Keratinocyte (primary cell): ENCODE data around the gene ATRX. TPM values are rescaled to one million over a fixed set of nuclear protein-coding genes. Genes with fewer than 3 reads are reported as not detected.

ENCODE experiments used
- DNase-seq: peaks from one replicate; pipeline ENCODE4 v3.0.0-alpha.2; 2011; ENCODE audit warnings: low read depth, missing footprints, low spot score
- FAIRE-seq: peaks from 2 replicates; lab custom pipeline; 2011; peaks lifted over from hg19 to GRCh38; lab: Jason Lieb, UNC
- H2AFZ ChIP-seq: 2 replicates; pipeline ENCODE4 v1.6.0; 2012; ENCODE audit warnings: low read length, control low read depth, inconsistent platforms; ENCODE audit not compliant: control insufficient read depth
- H3K27ac ChIP-seq: 2 replicates; pipeline ENCODE4 v1.5.1; 2011; ENCODE audit warnings: low read length; ENCODE audit not compliant: control insufficient read depth, insufficient read depth
- H3K27me3 ChIP-seq: 3 replicates; pipeline ENCODE4 v1.6.0; 2011; ENCODE audit warnings: low read length; ENCODE audit not compliant: control insufficient read depth, insufficient read depth; ENCODE audit errors: extremely low read depth
- H3K36me3 ChIP-seq, 2 experiments: 2 replicates in 1 of 2; 3 replicates in 1 of 2; pipeline ENCODE4 v1.5.1; 2011; ENCODE audit warnings: low read length in 2 of 2, mild to moderate bottlenecking in 1 of 2; ENCODE audit not compliant: control insufficient read depth in 2 of 2, insufficient read depth in 2 of 2; ENCODE audit errors: extremely low read depth in 1 of 2
- H3K4me1 ChIP-seq: 3 replicates; pipeline ENCODE4 v1.5.1; 2011; ENCODE audit warnings: low read length; ENCODE audit not compliant: control insufficient read depth, insufficient read depth; ENCODE audit errors: extremely low read depth
- H3K4me2 ChIP-seq: 3 replicates; pipeline ENCODE4 v1.6.0; 2011; ENCODE audit warnings: low read depth, low read length; ENCODE audit not compliant: control insufficient read depth, insufficient read depth; ENCODE audit errors: extremely low read depth
- H3K4me3 ChIP-seq, 3 experiments: fragments of 200-600 bp in 1 of 3; sonication (generic) in 1 of 3; 2 replicates in 2 of 3; 3 replicates in 1 of 3; pipeline ENCODE4 v1.5.1; 2011 to 2016; ENCODE audit warnings: low read length in 3 of 3, mild to moderate bottlenecking in 3 of 3, control low read depth in 2 of 3, inconsistent platforms in 1 of 3, low read depth in 1 of 3, mixed read lengths in 1 of 3, mixed run types in 1 of 3, moderate library complexity in 1 of 3; ENCODE audit not compliant: control insufficient read depth in 2 of 3, insufficient read depth in 2 of 3; ENCODE audit errors: extremely low read depth in 1 of 3
- H3K79me2 ChIP-seq: 2 replicates; pipeline ENCODE4 v1.6.0; 2012; ENCODE audit warnings: low read length; ENCODE audit not compliant: control insufficient read depth, insufficient read depth
- H3K9ac ChIP-seq: 3 replicates; pipeline ENCODE4 v1.6.0; 2011; ENCODE audit warnings: low read length; ENCODE audit not compliant: control insufficient read depth, insufficient read depth; ENCODE audit errors: extremely low read depth
- H3K9me1 ChIP-seq: 3 replicates; pipeline ENCODE4 v1.6.0; 2011; ENCODE audit warnings: low read length; ENCODE audit not compliant: control insufficient read depth, insufficient read depth; ENCODE audit errors: extremely low read depth
- H3K9me3 ChIP-seq: 2 replicates; pipeline ENCODE4 v1.5.1; 2012; ENCODE audit warnings: low read depth, low read length; ENCODE audit not compliant: control insufficient read depth
- H4K20me1 ChIP-seq: 3 replicates; pipeline ENCODE4 v1.6.0; 2011; ENCODE audit warnings: low read length; ENCODE audit not compliant: control insufficient read depth, insufficient read depth; ENCODE audit errors: extremely low read depth
- EZH2 ChIP-seq: IDR thresholded peaks from one replicate; pipeline ENCODE4 v1.6.1; 2012; ENCODE audit warnings: inconsistent platforms, mild to moderate bottlenecking, low read length, moderate library complexity
- dilution Hi-C: fragments of 300-500 bp; cut with MboI; formaldehyde crosslinking; loops from one replicate; pipeline ENCODE4 v1.7.0; 2020; ENCODE audit warnings: low sequenced_read_pairs; ENCODE audit not compliant: extremely low pct_ligation_motif_present
- polyA plus RNA-seq, 5 experiments: library from polyadenylated mRNA; depleted of rRNA in 3 of 5; stranded (reverse) in 3 of 5; stranded (forward) in 1 of 5; unstranded in 1 of 5; fragments of >200 nt; gene quantifications; 1 replicate in 1 of 5; 2 replicates in 3 of 5; 3 replicates in 1 of 5; pipeline versions ENCODE4 v1.2.1 to v1.2.3, GENCODE V29; 2011 to 2012; ENCODE audit warnings: missing spikeins in 2 of 5, low read depth in 1 of 5, low replicate concordance in 1 of 5
- TF ChIP-seq, protein P1 (sequence below), 3 experiments: IDR thresholded peaks in 1 of 3; conservative IDR thresholded peaks in 1 of 3; optimal IDR thresholded peaks in 1 of 3; 2 replicates in 2 of 3; 3 replicates in 1 of 3; pipeline versions ENCODE3 to v1.5.1; 2011; ENCODE audit warnings: low read length in 3 of 3, mild to moderate bottlenecking in 3 of 3, moderate library complexity in 2 of 3, control low read depth in 1 of 3, inconsistent platforms in 1 of 3; ENCODE audit not compliant: insufficient read depth in 2 of 3; ENCODE audit errors: extremely low read depth in 1 of 3

The ATRX gene
- polyA plus RNA-seq, 1 donor (not counting 4 experiments of a cell fraction or from before 2014, with no cell fraction given): 31.3 TPM

DNA sequence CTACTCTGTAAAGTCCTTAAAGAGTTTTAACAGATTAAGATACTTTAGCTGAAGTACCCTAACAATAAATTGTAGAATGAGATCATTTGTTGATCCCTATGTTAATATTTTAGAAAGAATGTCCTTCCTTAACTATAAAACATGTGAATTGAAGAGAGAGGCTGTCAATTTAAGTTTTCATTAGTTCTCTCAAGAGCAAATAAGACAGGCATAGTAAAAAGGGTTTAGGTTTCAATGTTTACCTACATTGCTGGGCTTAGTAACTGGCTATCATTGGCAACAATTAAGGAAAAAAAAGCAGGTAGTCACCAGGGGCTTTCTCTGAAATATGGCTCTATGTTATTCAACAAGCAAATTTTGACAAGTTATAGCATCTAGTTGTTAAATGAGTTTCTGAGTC is 91.5 kb downstream of the ATRX start:
- TF ChIP-seq, protein P1, sequence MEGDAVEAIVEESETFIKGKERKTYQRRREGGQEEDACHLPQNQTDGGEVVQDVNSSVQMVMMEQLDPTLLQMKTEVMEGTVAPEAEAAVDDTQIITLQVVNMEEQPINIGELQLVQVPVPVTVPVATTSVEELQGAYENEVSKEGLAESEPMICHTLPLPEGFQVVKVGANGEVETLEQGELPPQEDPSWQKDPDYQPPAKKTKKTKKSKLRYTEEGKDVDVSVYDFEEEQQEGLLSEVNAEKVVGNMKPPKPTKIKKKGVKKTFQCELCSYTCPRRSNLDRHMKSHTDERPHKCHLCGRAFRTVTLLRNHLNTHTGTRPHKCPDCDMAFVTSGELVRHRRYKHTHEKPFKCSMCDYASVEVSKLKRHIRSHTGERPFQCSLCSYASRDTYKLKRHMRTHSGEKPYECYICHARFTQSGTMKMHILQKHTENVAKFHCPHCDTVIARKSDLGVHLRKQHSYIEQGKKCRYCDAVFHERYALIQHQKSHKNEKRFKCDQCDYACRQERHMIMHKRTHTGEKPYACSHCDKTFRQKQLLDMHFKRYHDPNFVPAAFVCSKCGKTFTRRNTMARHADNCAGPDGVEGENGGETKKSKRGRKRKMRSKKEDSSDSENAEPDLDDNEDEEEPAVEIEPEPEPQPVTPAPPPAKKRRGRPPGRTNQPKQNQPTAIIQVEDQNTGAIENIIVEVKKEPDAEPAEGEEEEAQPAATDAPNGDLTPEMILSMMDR (optimal IDR thresholded peaks at IDR 0.05 in 1 of 3, IDR thresholded peaks at IDR 0.05 in 1 of 3, conservative IDR thresholded peaks at IDR 0.05 in 1 of 3; ENCODE audit: extremely low read depth in 1 of 3, insufficient read depth in 2 of 3, low read length in 3 of 3): no peak
- no peak for TF ChIP-seq EZH2
- dilution Hi-C loops: no loop called here
- Histone ChIP-seq H3K36me3 (no peaks in the 10 kb centered on the region), H3K4me2 (no peak overlapping the region), H3K9ac (no peak overlapping the region), H3K4me1 (no peaks in the 10 kb centered on the region), H2AFZ (no peak overlapping the region), H3K4me3 (no peak overlapping the region), H4K20me1 (no peaks in the 10 kb centered on the region), H3K9me1 (no peaks in the 10 kb centered on the region), H3K9me3 (no peaks in the 10 kb centered on the region), H3K79me2 (no peaks in the 10 kb centered on the region), H3K27me3 (no peaks in the 10 kb centered on the region), H3K27ac (no peak overlapping the region)
- FAIRE-seq (no peak), DNase-seq (no peak)

DNA sequence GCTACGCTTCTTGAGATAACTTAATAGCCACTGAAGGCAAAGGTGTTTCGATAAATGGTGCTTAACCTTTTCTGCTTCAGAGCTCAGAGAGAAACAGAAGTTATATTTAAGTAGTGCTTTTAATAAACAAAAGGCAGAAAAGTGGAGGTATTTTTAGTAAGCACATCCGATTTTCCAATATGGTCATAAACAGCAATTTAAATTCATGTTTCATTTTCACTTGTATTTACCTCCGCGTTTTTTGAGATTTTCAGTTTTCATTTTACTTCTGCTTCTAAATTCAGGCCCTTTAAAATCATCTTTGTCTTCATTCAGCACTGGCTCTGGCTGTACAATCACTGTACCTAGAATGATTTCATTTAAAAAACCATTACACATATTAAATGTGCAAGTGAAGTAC is 92.4 kb downstream of the ATRX start:
- H3K4me2 ChIP-seq: no peak overlapping the region
- H2AFZ ChIP-seq: no peak overlapping the region
- no peak for TF ChIP-seq EZH2
- TF ChIP-seq, protein P1 (optimal IDR thresholded peaks at IDR 0.05 in 1 of 3, IDR thresholded peaks at IDR 0.05 in 1 of 3, conservative IDR thresholded peaks at IDR 0.05 in 1 of 3; ENCODE audit: extremely low read depth in 1 of 3, insufficient read depth in 2 of 3, low read length in 3 of 3): no peak
- no peaks in the 10 kb centered on the region for H3K79me2 ChIP-seq
- H3K4me3 ChIP-seq: no peak overlapping the region
- no peaks in the 10 kb centered on the region for H3K9me1 ChIP-seq
- H3K27me3 ChIP-seq: no peaks in the 10 kb centered on the region
- no peaks in the 10 kb centered on the region for H3K36me3 ChIP-seq
- no peak for DNase-seq
- H3K9ac ChIP-seq: no peak overlapping the region
- H3K4me1 ChIP-seq: no peaks in the 10 kb centered on the region
- no peak overlapping the region for H3K27ac ChIP-seq
- dilution Hi-C loops: no loop called here
- FAIRE-seq: no peak
- H4K20me1 ChIP-seq: no peaks in the 10 kb centered on the region
- H3K9me3 ChIP-seq: no peaks in the 10 kb centered on the region
